Panc1 (cell line): Measurements from ENCODE around the gene CUX1. TPM values are rescaled to one million over a fixed set of nuclear protein-coding genes. Genes with fewer than 3 reads are reported as not detected.

Experiments
- ATAC-seq: fragments of 200-7000 bp; cut with Tn5 transposase; 2 replicates; pipeline ENCODE4 v1.9.1; 2020; ENCODE audit warnings: mild to moderate bottlenecking, moderate library complexity
- BruUV-seq: library from RNA; stranded (reverse); fragments of 400-500 nt; replicated peaks from 2 replicates; lab custom pipeline; 2021; lab: Mats Ljungman, UMichigan
- CTCF ChIA-PET: fragments of 300-600 bp; sonication (Branson Sonifier 250); formaldehyde crosslinking; loops from one replicate; lab custom pipeline; 2022; ENCODE audit warnings: antibody characterized with exemption; lab: Charles Lee
- POLR2A ChIA-PET: fragments of 300-600 bp; sonication (Branson Sonifier 250); formaldehyde crosslinking; loops from one replicate; lab custom pipeline; 2022; ENCODE audit warnings: antibody characterized with exemption; lab: Charles Lee
- DNase-seq: peaks from one replicate; pipeline ENCODE4 v3.0.0-alpha.2; 2010; ENCODE audit warnings: low read depth, low spot score
- H3K27ac ChIP-seq: 2 replicates; pipeline ENCODE4 v1.5.1; 2011; ENCODE audit warnings: mild to moderate bottlenecking, low read length, inconsistent platforms
- H3K27me3 ChIP-seq: fragments of 200-500 bp; sonication (Bioruptor generic); 2 replicates; pipeline ENCODE4 v1.6.0; 2014; ENCODE audit warnings: low read length, inconsistent platforms; ENCODE audit not compliant: control insufficient read depth, insufficient read depth
- H3K36me3 ChIP-seq: fragments of 200-500 bp; sonication (Bioruptor generic); 2 replicates; pipeline ENCODE4 v1.5.1; 2014; ENCODE audit warnings: inconsistent platforms, mild to moderate bottlenecking, low read length, moderate library complexity; ENCODE audit not compliant: control insufficient read depth, insufficient read depth
- H3K4me1 ChIP-seq: 2 replicates; pipeline ENCODE4 v1.5.1; 2011; ENCODE audit warnings: inconsistent platforms, mild to moderate bottlenecking, low read length, moderate library complexity; ENCODE audit not compliant: control insufficient read depth, insufficient read depth
- H3K4me3 ChIP-seq, 2 experiments: 2 replicates each; pipeline ENCODE4 v1.5.1; 2011 to 2012; ENCODE audit warnings: low read depth in 2 of 2, low read length in 2 of 2, mild to moderate bottlenecking in 2 of 2, inconsistent platforms in 1 of 2, moderate library complexity in 1 of 2
- H3K9me3 ChIP-seq: fragments of 200-500 bp; sonication (Bioruptor generic); 2 replicates; pipeline ENCODE4 v1.5.1; 2014; ENCODE audit warnings: low read depth, mild to moderate bottlenecking, inconsistent platforms, low read length, moderate library complexity; ENCODE audit not compliant: control insufficient read depth, insufficient read depth
- CTCF ChIP-seq: fragments of 450-650 bp; IDR thresholded peaks from 2 replicates; pipeline ENCODE4 v1.5.1; 2017; ENCODE audit warnings: mild to moderate bottlenecking
- POLR2AphosphoS5 ChIP-seq: IDR thresholded peaks from 2 replicates; pipeline ENCODE4 v1.6.1; 2012; ENCODE audit warnings: mild to moderate bottlenecking, low read depth, low read length, moderate library complexity
- REST ChIP-seq, 2 experiments: IDR thresholded peaks; 2 replicates each; pipeline ENCODE4 v1.6.1; 2011 to 2012; ENCODE audit warnings: low read depth in 2 of 2, control low read depth in 1 of 2, low read length in 1 of 2, mild to moderate bottlenecking in 1 of 2, moderate library complexity in 1 of 2; ENCODE audit not compliant: insufficient read depth in 1 of 2
- SIN3A ChIP-seq: IDR thresholded peaks from 2 replicates; pipeline ENCODE4 v1.6.1; 2012; ENCODE audit warnings: low read depth, mild to moderate bottlenecking, low read length, moderate library complexity, borderline replicate concordance; ENCODE audit not compliant: insufficient read depth
- TCF7L2 ChIP-seq: IDR thresholded peaks from 2 replicates; pipeline ENCODE4 v1.6.1; 2011; ENCODE audit warnings: mild to moderate bottlenecking, low read depth, low read length, inconsistent platforms
- in situ Hi-C: cut with HindIII; loops from 2 replicates; pipeline ENCODE4 v1.10.0; 2016; ENCODE audit warnings: low sequenced_read_pairs, low pct_unique_long_range_greater_than_20kb
- intact Hi-C: fragments of 100-400 bp; cut with micrococcal nuclease; formaldehyde crosslinking; loops from one replicate; pipeline ENCODE4 v1.10.0; 2022; ENCODE audit not compliant: unreplicated experiment
- total RNA-seq: library from RNA; stranded (reverse); gene quantifications from one replicate; pipeline ENCODE4 v1.2.1, GENCODE V29; 2021; ENCODE audit not compliant: unreplicated experiment

Gene CUX1
- total RNA-seq, 1 experiment from 2014 or later = 50.9 TPM

GRCh38 chr7:101832685-101833375 lies 15.4 kb downstream of the CUX1 start:
- BruUV-seq = no TSS peak
- ChIA-PET CTCF (no interaction called here), POLR2A (no interaction called here)
- Histone ChIP-seq H3K4me1 (no peaks in the 10 kb centered on the region), H3K36me3 (no peaks in the 10 kb centered on the region), H3K27me3 (no peaks in the 10 kb centered on the region), H3K27ac (no peak overlapping the region), H3K9me3 (no peaks in the 10 kb centered on the region), H3K4me3 (no peak overlapping the region)
- ATAC-seq (no peak), DNase-seq (no peak)
- in situ Hi-C loops (no loop called here), intact Hi-C loops (no loop called here)
- no peak for TF ChIP-seq SIN3A
- TF ChIP-seq POLR2AphosphoS5 = no peak
- no peak for TF ChIP-seq TCF7L2
- no peak for TF ChIP-seq REST (IDR thresholded peaks at IDR 0.05; ENCODE audit: insufficient read depth in 1 of 2, low read depth in 2 of 2, low read length in 1 of 2)
- TF ChIP-seq CTCF = no peak

- DNase-seq (no peak), ATAC-seq (0 out of 2 replicates have a peak, but pooled peaks have one; percentile 18)
- Histone ChIP-seq H3K4me3 (no peak overlapping the region), H3K4me1 (no peaks in the 10 kb centered on the region), H3K9me3 (no peaks in the 10 kb centered on the region), H3K27me3 (no peaks in the 10 kb centered on the region), H3K36me3 (no peaks in the 10 kb centered on the region), H3K27ac (no peak overlapping the region)
- CTCF ChIA-PET = interaction anchor here (0.6 kb wide), 2 partner anchors 23 to 425 kb away, joined by 4 to 9 read pairs; no protein-coding TSS in a partner anchor
- intact Hi-C loops = no loop called here
- in situ Hi-C loops = no loop called here
- BruUV-seq = no TSS peak
- POLR2A ChIA-PET = no interaction called here
- TF ChIP-seq REST (IDR thresholded peaks at IDR 0.05; ENCODE audit: insufficient read depth in 1 of 2, low read depth in 2 of 2, low read length in 1 of 2) (no peak), SIN3A (no peak), TCF7L2 (no peak), POLR2AphosphoS5 (no peak), CTCF (no peak)
Measured at GRCh38 chr7:101833799-101834198, 16.4 kb downstream of the CUX1 start.
